HG02884 (cell line): Measurements from ENCODE around the gene ZBTB48.
"Not testable (repeated sequence)": the region's sequence is repeated elsewhere in the genome, so short reads cannot be mapped to it uniquely, and the experiment has no call there.

Source experiments
- ATAC-seq: cut with Tn5 transposase; IDR thresholded peaks from one replicate; pipeline ENCODE4 v1.9.1; 2021; ENCODE audit warnings: mild to moderate bottlenecking, moderate library complexity; ENCODE audit not compliant: unreplicated experiment

ZBTB48 gene

DNA sequence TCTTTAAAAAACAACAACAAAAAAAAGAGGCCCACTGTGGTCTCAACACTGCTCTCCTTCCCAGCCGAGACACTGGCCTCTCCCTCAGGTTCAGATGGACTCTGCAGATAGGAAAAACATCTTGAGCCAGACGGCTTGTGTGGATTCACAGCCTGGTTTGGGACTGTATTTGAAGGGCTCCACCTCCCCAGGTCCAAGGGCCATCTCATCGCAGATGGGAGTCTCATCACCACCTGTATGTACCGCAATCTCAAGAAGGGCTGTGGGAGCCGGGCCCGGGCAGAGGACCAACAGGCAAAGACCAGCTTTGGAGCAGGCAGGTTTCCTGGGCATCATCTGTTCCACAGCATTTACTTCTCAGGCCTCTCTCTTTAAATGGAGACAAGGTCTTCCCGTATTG is 10.3 kb downstream of the ZBTB48 start:
- ATAC-seq: no peak

DNA sequence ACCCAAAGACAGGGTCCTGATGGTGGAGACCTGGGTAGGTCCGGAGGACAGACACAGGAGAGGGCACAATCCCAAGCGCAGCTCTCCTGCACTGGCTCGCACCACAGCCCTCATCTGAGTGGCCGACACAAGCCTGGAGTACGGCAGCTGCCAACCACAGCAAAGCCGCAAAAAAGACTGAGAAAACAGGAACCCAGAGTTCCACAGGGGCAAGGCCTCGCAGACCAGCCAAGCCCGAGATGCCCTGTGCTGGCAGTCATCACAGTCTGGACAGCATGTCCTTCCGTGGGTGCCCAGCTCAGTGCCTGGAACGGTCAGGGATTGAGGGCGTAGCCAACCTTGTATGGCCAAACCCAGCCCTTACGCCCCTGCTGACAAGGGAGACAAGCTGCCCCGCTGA is 11.4 kb downstream of the ZBTB48 start:
- no peak for ATAC-seq

- no peak for ATAC-seq
Observed at GRCh38 chr1:6591644-6592043, 11.8 kb downstream of the ZBTB48 start.

DNA sequence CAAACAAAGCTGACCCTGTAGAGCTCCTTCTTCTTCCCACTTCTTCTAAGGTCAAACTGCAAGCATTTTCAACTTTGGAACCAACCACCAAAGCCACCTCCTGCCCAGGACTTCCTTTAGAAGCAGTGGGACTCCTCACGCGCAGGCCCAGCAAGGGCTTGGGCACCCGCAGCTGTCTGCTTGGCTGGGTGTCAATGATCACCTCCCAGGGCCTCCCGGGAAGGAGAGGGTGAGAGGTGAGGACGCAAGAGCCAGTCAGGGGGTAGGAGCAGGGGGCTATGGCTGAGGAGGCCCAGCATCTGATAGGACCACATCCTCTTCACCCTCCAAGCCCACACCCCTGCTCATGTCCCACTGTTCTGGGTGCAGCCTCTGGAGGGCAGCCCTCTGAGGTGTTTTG is 12.6 kb downstream of the ZBTB48 start:
- no peak for ATAC-seq

DNA sequence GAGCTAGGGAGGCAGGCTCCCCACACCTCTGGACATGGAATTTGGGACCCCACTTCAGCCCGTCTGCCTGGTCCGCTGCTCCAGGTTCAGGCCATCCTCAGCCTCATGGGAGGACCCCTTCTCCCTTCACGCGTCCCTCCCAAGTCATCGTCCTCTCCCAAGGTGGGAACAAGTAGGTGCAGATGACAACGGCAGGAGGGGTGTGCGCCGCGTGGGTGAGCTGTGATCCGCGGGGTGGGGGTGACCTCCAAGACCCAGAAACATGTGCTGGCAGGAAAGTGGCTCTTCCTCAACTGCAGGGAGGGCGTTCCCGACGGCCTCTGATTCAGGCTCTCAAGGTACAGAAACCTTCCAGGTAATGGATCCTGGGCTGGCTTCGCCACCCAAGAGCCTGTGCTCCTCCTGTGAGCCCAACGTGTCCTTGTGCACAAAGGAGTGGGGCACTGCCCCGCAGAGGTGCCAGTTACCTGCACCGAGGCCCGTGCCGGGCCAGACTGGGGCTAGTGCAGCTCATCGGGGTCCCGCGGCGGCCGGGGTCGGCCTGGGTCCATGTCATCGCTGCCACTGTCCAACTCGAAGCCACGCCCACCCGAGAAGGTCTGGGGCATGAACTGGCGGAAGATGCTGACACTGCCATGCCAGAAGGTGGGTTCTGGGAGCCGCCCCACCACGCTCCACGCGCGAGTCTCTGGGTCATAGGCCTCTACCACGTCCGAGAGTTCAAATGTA is 13.2 kb downstream of the ZBTB48 start:
- no peak for ATAC-seq

DNA sequence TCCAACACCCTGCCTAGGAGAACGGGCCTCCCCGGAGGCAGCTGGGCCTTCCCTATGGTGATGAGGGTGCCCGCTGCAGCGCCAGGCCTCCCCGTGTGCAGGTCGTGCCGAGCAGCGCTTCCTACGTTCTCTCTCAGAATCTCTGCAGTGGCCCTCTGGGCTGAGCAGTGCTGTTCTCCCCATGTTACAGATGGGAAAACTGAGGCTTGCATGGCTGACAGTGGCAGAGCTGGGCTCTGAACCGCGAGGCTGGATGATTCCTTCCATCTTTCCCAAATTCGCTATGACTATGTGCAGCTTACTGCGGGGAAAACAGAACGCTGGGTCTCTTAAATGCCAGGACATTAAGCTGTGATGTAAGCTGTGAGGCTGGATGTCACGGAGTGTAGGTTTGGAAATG is 14.0 kb downstream of the ZBTB48 start:
- ATAC-seq: no peak

- ATAC-seq: no peak
Observed at GRCh38 chr1:6594977-6595740, 15.4 kb downstream of the ZBTB48 start.

DNA sequence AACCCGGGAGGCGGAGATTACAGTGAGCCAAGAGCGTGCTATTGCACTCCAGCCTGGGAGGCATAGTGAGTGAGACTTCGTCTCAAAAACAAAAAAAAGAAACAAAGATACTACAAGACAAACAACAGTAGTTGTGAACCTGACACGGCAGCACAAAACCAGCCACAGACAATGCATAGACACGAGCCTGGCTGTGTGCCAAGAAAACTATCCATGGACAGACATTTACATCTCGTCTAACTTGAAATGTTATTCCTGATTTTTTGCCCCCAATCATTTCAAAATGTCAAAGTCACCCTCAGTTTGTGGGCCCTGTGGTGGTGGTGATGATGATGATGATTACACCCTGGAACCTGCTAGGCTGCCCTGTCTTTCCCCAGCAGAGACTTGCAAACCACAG is 16.6 kb downstream of the ZBTB48 start:
- ATAC-seq: no peak

DNA sequence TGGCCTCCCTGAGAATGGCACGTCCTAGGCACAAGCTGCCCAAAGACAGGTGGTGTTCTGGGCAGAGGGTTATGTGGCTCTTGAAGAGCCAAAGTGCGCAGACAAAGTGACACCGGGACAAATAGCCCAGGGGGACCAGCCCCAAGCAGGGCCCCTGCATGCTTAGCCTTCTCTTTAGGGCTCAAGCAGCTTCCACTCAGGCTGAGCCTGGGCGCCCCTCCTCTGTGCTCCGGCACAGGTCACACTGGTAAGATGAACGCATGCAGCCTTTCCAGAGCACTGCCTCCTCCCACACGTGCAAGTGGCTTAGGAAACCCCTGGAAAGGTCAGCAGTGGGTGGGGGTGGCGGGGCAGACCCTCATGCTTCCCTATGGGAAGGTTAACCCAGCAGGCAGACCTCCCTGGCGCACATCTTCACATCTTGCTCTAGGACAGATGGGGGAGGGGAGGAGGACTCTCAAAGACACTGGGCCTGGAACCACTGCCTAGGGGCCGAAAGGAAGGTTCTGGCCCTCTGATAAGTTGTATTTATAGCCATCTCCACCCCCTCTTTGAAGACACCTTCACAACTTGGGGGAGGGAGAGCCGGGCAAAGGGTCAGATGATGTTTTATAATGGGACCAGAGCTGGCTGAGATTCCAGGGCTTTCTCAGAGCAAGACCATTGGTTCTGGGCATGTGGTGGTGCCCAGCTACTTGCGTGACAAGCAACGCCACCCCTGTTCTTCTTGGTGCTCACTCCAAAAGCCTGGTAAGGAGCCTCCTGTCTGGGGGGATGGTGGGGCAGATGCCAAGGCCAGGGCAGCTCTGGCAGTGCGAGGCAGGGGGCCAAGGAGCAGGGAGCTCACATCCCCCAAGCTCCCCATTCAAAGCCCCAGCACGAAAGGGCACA is 17.3 kb downstream of the ZBTB48 start:
- no peak for ATAC-seq

GRCh38 chr1:6597777-6598131 is 18.0 kb downstream of the ZBTB48 start:
- no peak for ATAC-seq

DNA sequence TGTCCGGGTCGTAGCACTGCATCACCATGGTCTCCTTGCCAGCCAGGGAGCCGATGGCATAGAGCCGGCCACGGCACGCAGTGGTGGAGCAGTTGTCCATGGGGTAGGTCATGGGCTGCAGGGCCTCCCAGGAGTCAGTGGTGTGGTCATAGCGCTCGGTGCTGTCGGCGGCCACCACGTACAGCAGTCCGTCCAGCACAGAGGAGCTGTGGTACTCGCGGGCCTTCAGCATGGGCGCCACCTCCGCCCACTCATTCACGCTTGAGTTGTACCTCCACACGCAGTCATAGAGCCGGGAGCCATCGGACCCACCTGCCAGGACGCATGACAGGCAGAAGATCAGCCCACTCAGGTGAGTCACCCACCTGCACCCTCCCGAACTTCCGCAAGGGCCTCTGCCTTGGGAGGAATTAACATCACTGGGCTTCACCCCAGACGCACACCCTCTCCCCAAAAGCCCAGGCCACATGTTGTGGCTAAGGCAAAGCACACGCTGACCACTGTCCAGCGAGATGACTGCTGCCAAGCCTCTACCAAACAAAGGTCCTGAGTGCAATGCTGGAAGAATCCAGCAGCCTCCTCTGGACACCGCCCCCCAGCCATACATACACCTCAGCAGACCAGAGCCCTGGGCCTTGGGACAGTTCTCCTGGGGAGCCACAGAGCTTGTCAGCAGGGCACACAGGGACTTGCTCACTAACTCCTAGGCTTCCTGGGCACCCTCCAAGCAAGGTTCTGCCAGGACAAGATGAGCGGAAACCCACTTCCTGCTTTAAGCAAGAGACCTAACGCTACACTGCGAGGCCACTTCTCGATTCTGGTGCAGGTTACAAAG is 19.6 kb downstream of the ZBTB48 start:
- no peak for ATAC-seq

- not testable (repeated sequence) for ATAC-seq
Observed at GRCh38 chr1:6599991-6600390, 20.2 kb downstream of the ZBTB48 start.

DNA sequence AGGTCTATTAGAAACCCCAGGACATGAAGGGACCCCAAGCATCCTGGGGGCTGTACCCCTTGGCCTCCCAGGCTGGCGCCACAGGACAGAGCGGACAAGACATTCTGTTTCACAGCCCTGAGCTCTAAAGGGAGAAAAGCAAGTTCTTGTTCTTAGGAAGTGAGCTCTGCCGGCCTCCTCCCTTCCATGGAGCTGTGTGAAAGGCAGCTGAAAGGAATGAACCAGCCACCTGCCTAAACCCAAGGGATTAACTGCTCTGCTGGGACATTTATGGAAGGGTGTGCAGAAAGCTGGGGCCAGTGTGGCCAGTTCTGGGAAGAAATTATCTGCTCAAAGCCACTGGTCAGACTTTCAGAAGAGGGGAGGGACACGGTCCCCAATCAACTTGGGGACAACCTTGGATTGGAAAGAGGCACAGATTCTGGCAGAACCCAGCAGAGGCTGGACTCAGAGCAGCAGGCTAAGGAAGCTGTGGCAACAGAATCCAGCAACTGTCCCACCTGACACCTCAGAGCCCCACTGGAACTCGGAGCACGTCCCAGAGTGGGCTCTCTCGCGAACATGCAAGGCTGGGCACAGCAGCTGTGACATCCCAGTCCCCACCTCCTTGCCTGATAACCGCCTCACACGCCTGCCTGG is 20.7 kb downstream of the ZBTB48 start:
- ATAC-seq: no peak

DNA sequence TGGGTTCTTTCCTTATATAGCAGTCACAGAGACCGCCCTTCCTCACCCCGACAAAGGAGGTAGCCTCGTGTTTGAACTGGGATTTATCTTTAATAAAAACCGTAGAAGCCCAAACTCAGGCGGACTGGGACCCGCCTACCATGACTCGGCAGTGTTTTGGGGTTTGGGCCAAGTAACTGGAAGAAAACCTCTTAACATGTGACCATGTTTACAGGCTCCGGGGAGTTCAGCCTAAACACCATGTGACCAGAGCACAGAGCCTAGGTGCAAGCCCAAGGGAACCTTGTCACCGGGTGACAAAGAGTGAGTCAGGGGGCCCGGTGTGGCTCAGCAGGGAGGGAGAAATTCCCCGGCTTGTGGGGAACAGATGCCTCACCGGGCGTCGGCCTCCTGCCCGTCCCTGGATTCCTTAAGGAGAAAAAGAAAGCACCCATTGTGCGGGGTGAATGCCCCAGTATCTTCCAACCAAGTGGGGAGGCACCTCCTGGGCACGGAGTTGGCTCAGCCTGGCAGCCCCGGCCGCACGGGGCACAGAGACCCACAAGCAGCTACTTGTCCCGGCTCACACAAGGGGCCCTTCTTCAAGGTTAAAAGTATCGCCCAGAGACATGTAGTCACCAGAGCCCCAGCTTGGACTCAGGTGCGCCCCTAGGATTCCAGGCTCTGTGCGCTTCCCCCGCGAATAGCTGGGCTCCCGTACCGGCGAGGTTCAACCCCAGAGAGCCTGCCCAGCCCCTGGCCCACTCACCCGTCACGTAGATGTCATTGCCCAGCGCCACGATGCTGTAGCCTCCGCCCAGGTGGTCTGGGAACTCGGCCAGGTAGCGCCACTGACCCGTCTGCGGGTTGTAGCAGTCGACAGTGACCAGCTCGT is 21.5 kb downstream of the ZBTB48 start:
- ATAC-seq: no peak

GRCh38 chr1:6601923-6602668 is 22.3 kb downstream of the ZBTB48 start:
- ATAC-seq: no peak

- peak; percentile 46 for ATAC-seq
Observed at GRCh38 chr1:6602669-6603237, 23.0 kb downstream of the ZBTB48 start, which contains the start of gene KLHL21. Gene KLHL21 (minus strand): TSS chr1:6602869. CDS start chr1:6602817, 52 bp downstream.

DNA sequence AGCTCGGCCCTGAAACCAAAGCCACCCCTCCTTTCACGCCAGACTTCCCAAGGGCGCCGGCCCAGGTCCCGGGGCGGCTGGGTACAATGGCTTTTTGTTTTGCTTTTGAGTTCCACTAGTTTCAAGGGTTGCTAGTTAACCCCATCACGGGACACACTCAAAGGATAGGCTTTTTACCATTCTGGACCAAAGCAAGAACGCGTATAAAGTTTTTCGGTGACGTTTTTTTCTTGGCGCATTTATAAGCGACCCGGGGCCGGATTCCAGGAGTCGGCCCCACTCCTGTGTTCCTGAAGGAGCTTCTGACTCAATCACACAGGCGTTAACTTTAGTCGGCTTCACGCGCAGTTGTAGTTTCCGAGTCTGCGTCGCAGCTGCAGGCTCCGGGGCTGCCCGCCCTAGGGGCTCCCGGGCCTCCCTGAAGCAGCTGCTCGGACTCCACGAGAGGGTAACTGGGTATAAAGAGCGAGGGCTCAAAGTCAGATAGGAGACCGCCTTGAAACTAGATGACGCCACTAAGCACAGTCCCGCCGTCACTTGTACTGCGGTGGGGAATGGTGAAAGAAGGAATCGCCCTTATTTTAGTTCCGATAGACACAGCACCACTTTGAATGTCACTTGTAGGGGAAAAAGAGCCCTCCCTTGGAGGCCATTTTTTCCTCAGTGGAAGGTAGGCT is 23.6 kb downstream of the ZBTB48 start:
- ATAC-seq: peak; percentile 24
